Epithelial cell of proximal tubule (primary cell): ENCODE results near the gene ADARB1. TPM values are rescaled to one million over a fixed set of nuclear protein-coding genes. Genes with fewer than 3 reads are reported as not detected.

Experiments used
- DNase-seq: peaks from one replicate; pipeline ENCODE4 v3.0.0-alpha.2; 2011; ENCODE audit warnings: low read depth
- H3K4me3 ChIP-seq: 2 replicates; pipeline ENCODE4 v1.5.1; 2011; ENCODE audit warnings: low read depth, mild to moderate bottlenecking, low read length
- total RNA-seq: library from RNA; depleted of rRNA; stranded (reverse); fragments of >200 nt; gene quantifications from 2 replicates; pipeline ENCODE4 v1.2.3, GENCODE V29; 2015
- TF ChIP-seq, protein P1 (sequence below): conservative IDR thresholded peaks from 2 replicates; pipeline ENCODE4 v1.5.1; 2012; ENCODE audit warnings: low read depth, mild to moderate bottlenecking, low read length

ADARB1 gene
- total RNA-seq, 1 donor from 2014 or later: 2.2 TPM

DNA sequence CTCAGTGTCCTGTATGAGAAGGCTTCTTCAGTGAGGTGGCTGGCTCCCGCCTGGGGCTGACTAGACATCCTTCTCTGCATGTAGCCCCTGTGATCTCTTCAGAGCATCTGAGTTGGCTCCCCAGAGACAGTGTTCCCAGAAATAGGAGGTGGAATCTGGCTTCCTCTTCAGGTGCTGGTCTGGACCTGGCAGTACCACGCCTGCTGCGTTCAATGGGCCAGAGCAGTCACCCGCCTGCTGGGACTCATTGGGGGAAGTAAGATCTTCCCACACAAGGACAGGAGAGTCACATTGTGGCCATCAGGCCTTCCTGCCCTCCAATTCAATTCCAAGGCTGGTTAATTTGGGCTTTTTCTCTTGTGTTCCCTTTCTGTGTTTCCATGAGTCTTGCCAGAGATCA is 51.0 kb downstream of the ADARB1 start:
- no peak for DNase-seq
- TF ChIP-seq, protein P1, sequence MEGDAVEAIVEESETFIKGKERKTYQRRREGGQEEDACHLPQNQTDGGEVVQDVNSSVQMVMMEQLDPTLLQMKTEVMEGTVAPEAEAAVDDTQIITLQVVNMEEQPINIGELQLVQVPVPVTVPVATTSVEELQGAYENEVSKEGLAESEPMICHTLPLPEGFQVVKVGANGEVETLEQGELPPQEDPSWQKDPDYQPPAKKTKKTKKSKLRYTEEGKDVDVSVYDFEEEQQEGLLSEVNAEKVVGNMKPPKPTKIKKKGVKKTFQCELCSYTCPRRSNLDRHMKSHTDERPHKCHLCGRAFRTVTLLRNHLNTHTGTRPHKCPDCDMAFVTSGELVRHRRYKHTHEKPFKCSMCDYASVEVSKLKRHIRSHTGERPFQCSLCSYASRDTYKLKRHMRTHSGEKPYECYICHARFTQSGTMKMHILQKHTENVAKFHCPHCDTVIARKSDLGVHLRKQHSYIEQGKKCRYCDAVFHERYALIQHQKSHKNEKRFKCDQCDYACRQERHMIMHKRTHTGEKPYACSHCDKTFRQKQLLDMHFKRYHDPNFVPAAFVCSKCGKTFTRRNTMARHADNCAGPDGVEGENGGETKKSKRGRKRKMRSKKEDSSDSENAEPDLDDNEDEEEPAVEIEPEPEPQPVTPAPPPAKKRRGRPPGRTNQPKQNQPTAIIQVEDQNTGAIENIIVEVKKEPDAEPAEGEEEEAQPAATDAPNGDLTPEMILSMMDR: no peak
- H3K4me3 ChIP-seq: no peak overlapping the region

GRCh38 chr21:45126204-45126626 is 51.8 kb downstream of the ADARB1 start:
- TF ChIP-seq, protein P1: no peak
- DNase-seq: no peak
- no peak overlapping the region for H3K4me3 ChIP-seq

GRCh38 chr21:45126983-45127382 is 52.6 kb downstream of the ADARB1 start:
- no peak overlapping the region for H3K4me3 ChIP-seq
- no peak for DNase-seq
- TF ChIP-seq, protein P1: no peak

GRCh38 chr21:45127937-45128336 is 53.6 kb downstream of the ADARB1 start:
- TF ChIP-seq, protein P1: no peak

DNA sequence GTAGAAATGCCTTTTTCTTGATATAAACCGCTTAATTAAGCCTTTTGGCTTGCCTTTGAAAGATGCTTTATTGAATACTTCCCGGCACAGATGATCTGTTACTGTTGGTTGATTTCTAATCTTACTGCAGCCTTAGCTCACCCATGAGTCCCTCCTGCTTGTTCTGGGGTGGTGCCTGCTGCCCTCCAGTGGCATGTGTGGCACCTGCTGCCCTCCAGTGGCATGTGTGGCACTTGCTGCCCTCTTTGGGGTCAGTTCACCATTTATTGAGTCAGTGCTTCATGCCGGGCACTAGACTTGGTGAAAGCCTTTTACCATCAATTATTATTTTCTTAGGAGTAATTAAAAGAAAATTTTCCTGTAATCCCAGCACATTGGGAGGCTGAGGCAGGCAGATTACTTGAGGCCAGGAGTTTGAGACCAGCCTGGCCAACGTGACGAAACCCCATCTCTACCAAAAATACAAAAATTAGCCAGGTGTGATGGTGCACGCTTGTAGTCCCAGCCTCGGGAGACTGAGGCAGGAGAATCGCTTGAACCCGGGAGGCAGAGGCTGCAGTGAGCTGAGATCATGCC is 54.3 kb downstream of the ADARB1 start:
- TF ChIP-seq, protein P1: peak; percentile 99
- DNase-seq: no peak
- no peak overlapping the region for H3K4me3 ChIP-seq

More at GRCh38 chr21:45127937-45128336, 53.6 kb downstream of the ADARB1 start:
- no peak overlapping the region for H3K4me3 ChIP-seq
- DNase-seq: no peak

GRCh38 chr21:45129189-45129923 is 55.0 kb downstream of the ADARB1 start:
- H3K4me3 ChIP-seq: no peak overlapping the region
- TF ChIP-seq, protein P1: no peak
- no peak for DNase-seq

DNA sequence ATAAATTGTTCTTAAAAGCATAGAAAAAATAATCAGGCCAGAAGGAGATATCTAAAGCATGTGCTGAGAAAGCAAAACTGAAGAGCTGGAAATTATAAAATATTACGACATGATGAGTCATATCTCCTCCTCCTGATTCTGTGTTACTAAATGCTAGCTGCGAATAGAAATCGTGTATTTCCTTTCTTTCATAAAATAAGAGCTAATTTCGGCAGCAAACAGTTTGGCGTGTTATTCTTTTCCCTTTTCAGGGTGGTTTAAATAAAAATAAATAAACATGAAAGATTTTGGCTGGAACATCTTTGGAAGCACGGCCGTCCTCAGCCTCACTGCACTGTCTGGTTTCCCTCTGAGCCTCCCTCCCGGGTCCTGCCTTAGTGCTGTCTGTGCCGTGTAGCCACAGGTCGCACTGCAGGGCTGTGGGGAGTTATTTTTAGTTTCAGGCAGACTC is 56.0 kb downstream of the ADARB1 start:
- H3K4me3 ChIP-seq: no peak overlapping the region
- DNase-seq: no peak
- TF ChIP-seq, protein P1: no peak
